Measurements from ENCODE around the gene TMEM200B. TPM values are rescaled to one million over a fixed set of nuclear protein-coding genes. Genes with fewer than 3 reads are reported as not detected.

Gene TMEM200B
- total and polyA plus RNA-seq, 10 of the 15 experiments (the other 5 are each of a cell fraction or from before 2014, with no cell fraction given), result 0.03 to 1.4 (median 0.08) TPM; not detected in 3

GRCh38 chr1:29083317-29084195, 40.1 kb downstream of the TMEM200B start (continued):
- TF ChIP-seq ZNF687 (IDR thresholded peaks at IDR 0.05) (no peak), ZNF274 (IDR thresholded peaks at IDR 0.05; ENCODE audit: insufficient read depth, insufficient read length) (no peak), TCF7 (IDR thresholded peaks at IDR 0.05; ENCODE audit: borderline replicate concordance) (no peak)

GRCh38 chr1:29082519-29082918, 41.2 kb downstream of the TMEM200B start:
- Histone ChIP-seq H3K4me1 (ENCODE audit: control insufficient read depth, insufficient read depth, low read length) (no peaks in the 10 kb centered on the region), H3K4me2 (ENCODE audit: control insufficient read depth, insufficient read depth) (no peak overlapping the region), H3K27ac (ENCODE audit: control insufficient read depth, insufficient read depth) (no peak overlapping the region), H3K27me3 (replicated peaks in 1 of 2; ENCODE audit: control insufficient read depth in 2 of 2, insufficient read depth in 2 of 2, low read length in 1 of 2) (no peaks in the 10 kb centered on the region), H4K20me1 (ENCODE audit: control insufficient read depth, insufficient read depth) (no peaks in the 10 kb centered on the region), H3K36me3 (ENCODE audit: control insufficient read depth in 2 of 2, insufficient read depth in 2 of 2, low read length in 1 of 2) (no peaks in the 10 kb centered on the region), H2AFZ (ENCODE audit: control insufficient read depth, low read depth, low read length) (no peak overlapping the region), H3K9me3 (replicated peaks; ENCODE audit: control insufficient read depth, insufficient read depth, low read length) (no peaks in the 10 kb centered on the region), H3K9ac (ENCODE audit: control insufficient read depth, insufficient read depth, low read length) (no peak overlapping the region), H3K79me2 (ENCODE audit: control insufficient read depth, insufficient read depth, low read length) (no peaks in the 10 kb centered on the region), H3K4me3 (no peak overlapping the region)
- in situ Hi-C loops (cut with MboI) (no loop called here), intact Hi-C loops (cut with micrococcal nuclease; ENCODE audit: unreplicated experiment) (no loop called here)
- 100% methylated on average over 3 of the region's 3 CpGs for WGBS (ENCODE audit: insufficient coverage, insufficient replicate concordance, low lambda C conversion rate, missing lambda C conversion rate)
- POLR2A ChIA-PET, result interaction anchor here (0.6 kb wide), 1 partner anchor 21 kb away, joined by 6 read pairs; no protein-coding TSS in a partner anchor
- no TSS peak for BruUV-seq (replicated peaks)
- FAIRE-seq (no peak), DNase-seq (ENCODE audit: low read depth, low spot score) (no peak), ATAC-seq (no peak)
- RAD21 ChIA-PET (ENCODE audit: unreplicated experiment), result no interaction called here
- CTCF ChIA-PET, result interaction anchor here (0.9 to 1.0 kb wide), 2 partner anchors 26 to 115 kb away, joined by 3 read pairs; no protein-coding TSS in a partner anchor
- SMC1A ChIA-PET (ENCODE audit: uncharacterized antibody, unreplicated experiment), result interaction anchor here (0.5 to 3.8 kb wide), 3 partner anchors 9 to 125 kb away, joined by 3 to 13 read pairs (median 3); no protein-coding TSS in a partner anchor
- TF ChIP-seq HSF1 (IDR thresholded peaks at IDR 0.05; ENCODE audit: low read depth, low read length), result no peak
- TF ChIP-seq SMARCA5 (IDR thresholded peaks at IDR 0.05), result no peak
- TF ChIP-seq ETV6 (conservative IDR thresholded peaks at IDR 0.05 in 1 of 2, IDR thresholded peaks at IDR 0.05 in 1 of 2; ENCODE audit: borderline replicate concordance in 1 of 2, low read depth in 1 of 2), result no peak
- no peak for TF ChIP-seq CHD2 (IDR thresholded peaks at IDR 0.05; ENCODE audit: borderline replicate concordance, low read depth, low read length)
- no peak for TF ChIP-seq IKZF1 (conservative IDR thresholded peaks at IDR 0.05)
- TF ChIP-seq SIX5 (IDR thresholded peaks at IDR 0.05; ENCODE audit: low read depth, low read length, severe bottlenecking), result no peak
- no peak for TF ChIP-seq RAD21 (IDR thresholded peaks at IDR 0.05; ENCODE audit: insufficient read depth, low read depth, low read length)
- TF ChIP-seq EZH2 (IDR thresholded peaks at IDR 0.05; ENCODE audit: borderline replicate concordance, control insufficient read depth, low read depth, low read length), result no peak
- no peak for TF ChIP-seq ZNF24 (IDR thresholded peaks at IDR 0.05)
- TF ChIP-seq RELA (IDR thresholded peaks at IDR 0.05; ENCODE audit: borderline replicate concordance, partially characterized antibody), result no peak
- TF ChIP-seq ZNF622 (IDR thresholded peaks at IDR 0.05), result no peak
- no peak for TF ChIP-seq SUZ12 (IDR thresholded peaks at IDR 0.05; ENCODE audit: unreplicated experiment)
- no peak for TF ChIP-seq ATF7 (IDR thresholded peaks at IDR 0.05; ENCODE audit: low read depth)
- TF ChIP-seq ASH2L (IDR thresholded peaks at IDR 0.05; ENCODE audit: borderline replicate concordance, low read depth), result no peak
